Mammary epithelial cell (primary cell): ENCODE measurements around the gene DISP3.

Source experiments
- CTCF ChIP-seq, 2 donors: IDR thresholded peaks in 1 of 2; conservative IDR thresholded peaks in 1 of 2; 2 replicates each; pipeline ENCODE4 v1.5.1; 2011 to 2012; ENCODE audit warnings: inconsistent platforms in 2 of 2, low read length in 2 of 2, mild to moderate bottlenecking in 2 of 2, control low read depth in 1 of 2, low read depth in 1 of 2; ENCODE audit not compliant: insufficient read depth in 1 of 2; ENCODE audit errors: extremely low read depth in 1 of 2
- EZH2 ChIP-seq: IDR thresholded peaks from 2 replicates; pipeline ENCODE4 v1.6.1; 2012; ENCODE audit warnings: low read length, inconsistent platforms, borderline replicate concordance

DNA sequence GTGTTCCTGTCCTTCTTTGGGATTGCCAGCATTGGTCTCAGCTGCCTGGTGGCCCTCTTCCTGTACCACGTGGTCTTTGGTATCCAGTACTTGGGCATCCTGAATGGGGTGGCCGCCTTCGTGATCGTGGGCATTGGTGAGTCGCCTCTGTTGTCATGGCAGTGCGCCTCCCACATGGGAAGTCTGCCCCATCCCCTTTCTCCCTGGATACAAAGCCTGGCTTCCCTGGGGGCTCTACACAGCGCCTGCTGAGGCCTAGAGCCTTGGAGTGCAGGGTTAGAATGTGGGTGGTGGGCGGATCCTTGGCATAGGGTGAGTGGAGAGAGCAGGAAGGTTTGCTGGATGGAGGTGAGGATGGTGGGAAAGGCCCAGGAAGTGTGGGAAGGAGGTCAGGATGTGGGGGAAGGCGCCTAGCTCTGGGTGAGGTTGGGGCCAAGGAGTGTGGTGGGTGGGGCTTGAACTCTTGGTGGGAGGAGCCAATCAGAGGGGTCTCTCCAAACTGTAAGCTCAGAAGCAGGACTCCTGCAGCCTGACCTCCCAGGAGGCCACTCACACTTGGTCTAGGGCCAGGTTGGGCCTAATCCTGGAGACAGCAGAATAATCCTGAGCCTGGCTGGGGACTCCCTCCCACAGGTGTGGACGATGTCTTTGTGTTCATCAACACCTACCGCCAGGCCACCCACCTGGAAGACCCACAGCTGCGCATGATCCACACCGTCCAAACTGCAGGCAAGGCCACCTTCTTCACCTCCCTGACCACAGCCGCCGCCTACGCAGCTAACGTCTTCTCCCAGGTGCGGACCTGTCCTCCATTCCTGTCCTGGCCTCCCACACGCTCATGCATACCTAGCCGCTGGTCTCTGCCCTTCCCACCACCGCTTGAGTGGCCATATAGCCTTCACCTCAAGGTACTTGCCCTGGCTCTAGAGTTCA is 36.7 kb downstream of the DISP3 start:
- TF ChIP-seq CTCF (conservative IDR thresholded peaks at IDR 0.05 in 1 of 2, IDR thresholded peaks at IDR 0.05 in 1 of 2; ENCODE audit: extremely low read depth in 1 of 2, insufficient read depth in 1 of 2, low read depth in 1 of 2, low read length in 2 of 2) (no peak), EZH2 (no peak)
